ENCODE results near the gene PCNX2.
"Not testable (repeated sequence)": the region's sequence is repeated elsewhere in the genome, so short reads cannot be mapped to it uniquely, and the experiment has no call there.

The PCNX2 gene

DNA sequence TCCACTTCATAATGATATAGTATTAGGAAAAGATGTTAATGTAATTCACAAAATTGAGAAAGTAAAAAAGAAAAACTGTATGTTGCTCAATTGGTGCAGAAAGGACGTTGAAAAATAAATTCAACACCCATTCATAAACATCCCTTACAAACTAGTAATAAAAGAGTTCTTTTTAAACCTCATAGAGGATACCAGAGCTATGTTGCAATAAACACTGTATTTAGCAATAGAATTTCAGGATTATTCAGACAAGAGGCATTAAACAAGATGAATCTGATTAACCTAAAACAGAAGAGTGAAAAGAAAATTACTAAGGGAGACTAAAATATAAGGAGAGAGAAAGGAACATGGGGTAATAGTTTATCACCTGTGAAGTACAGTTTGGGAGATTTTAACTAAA is 190.3 kb downstream of the PCNX2 start:
- DNase-seq (ENCODE audit: low spot score): no peak

DNA sequence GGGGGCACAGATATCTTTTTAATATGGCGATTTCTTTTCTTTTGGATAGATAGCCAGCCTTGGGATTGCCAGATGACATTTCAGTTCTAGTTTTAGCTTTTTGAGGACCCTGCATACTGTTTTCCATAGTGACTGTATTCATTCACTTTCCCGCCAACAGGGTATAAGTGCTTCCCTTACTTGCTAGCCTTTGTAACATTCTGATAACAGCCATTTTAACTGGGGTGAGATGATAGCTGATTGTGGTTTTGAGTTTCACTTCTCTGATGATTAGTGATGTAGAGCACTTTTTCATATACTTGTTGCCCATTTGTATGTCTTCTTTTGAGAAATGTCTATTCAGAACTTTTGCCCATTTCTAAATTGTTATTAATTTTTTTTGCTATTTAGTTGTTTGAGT is 193.2 kb downstream of the PCNX2 start:
- no peak for DNase-seq (ENCODE audit: low spot score)

DNA sequence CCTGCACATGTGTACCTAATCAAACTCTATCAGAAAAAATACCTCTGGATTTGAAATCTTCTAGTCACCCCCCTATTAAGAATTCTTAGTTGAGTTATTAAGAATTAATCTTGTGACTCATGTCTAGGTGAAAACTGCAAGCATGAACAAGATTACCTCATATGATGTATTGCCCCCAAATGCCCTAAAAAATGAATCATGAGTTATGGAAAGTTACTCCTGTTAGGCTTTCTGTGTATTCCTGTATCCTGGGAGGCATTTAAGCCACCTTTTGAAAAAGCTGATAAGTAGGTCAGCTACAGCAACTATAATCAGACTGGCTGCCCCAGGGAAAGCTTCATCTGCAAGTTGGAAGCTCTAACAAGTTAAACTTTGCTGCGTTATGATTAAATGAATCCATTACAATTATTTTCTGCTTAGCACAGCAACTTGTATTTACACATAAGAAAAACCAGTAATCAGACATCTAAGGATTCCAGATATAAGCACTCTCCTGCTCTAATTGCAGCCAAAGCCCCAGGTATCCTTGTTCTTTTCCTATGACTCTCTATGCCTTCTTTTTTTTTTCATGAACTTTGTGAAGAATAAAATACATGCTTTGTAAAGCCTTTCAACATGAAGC is 197.5 kb downstream of the PCNX2 start:
- DNase-seq (ENCODE audit: low spot score): no peak

- DNase-seq (ENCODE audit: low spot score): no peak
Measured at GRCh38 chr1:233097546-233097945, 198.0 kb downstream of the PCNX2 start.

DNA sequence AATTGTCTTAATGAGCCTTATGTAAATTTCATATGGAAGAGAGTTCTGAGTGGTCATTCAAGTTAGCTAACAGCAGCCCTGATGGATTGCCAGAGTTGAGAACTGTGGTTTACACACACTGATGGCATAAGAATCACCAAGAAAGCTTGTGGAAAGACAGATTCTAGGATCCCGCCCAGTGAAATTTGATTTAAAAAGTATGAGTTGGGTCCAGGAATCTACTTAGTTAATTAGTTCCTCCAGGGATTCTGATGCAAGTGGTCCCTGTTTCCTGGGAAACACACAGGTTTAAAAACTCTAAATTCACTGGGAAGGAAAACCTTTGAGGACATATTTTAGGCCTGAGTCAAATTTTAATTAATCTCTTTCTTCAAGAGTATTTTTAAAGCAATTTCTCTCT is 200.8 kb downstream of the PCNX2 start:
- DNase-seq (ENCODE audit: low spot score): no peak

- DNase-seq (ENCODE audit: low spot score): no peak
Measured at GRCh38 chr1:233094269-233094668, 201.3 kb downstream of the PCNX2 start.

GRCh38 chr1:233090746-233091494 is 204.6 kb downstream of the PCNX2 start:
- no peak for DNase-seq (ENCODE audit: low spot score)

DNA sequence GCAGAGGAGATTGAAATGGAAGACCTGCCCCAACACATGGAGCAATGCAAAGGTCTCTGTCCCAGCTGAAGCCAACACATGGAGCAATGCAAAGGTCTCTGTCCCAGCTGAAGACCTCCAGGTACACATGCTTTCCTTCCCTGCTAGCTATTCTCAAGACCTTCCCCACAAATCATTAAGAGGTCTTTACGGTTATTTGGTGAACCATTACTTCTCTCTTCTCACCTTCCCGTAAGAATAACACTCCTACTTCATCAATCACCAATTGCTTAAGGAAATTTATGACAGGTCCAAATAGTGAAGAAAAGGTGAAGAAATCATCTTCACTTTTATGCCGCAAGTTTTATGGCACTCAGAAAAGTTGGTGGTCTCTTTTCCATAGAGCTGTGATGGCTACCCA is 206.3 kb downstream of the PCNX2 start:
- DNase-seq (ENCODE audit: low spot score): no peak

DNA sequence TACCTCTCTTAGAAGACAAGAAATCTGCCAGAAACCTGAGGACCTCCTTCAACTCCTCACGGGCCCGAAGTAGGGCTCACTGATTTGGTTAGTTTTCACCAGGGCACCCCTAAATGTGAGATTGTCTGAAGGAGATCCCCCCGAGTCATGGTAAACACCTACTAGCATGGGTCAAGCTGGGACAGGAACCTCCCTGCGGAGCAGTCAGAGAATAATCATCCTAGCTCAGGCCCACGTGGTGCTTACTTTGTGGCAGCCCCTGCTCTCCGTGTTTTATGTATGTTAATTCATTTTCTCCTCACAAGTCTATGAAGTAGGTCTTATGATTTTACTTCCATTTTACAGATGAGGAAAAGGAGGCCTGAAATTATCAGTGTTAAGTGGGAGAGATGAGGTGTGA is 206.9 kb downstream of the PCNX2 start:
- no peak for DNase-seq (ENCODE audit: low spot score)

GRCh38 chr1:233086961-233087881 is 208.3 kb downstream of the PCNX2 start:
- DNase-seq (ENCODE audit: low spot score): no peak

GRCh38 chr1:233085566-233085965 is 210.0 kb downstream of the PCNX2 start:
- no peak for DNase-seq (ENCODE audit: low spot score)

DNA sequence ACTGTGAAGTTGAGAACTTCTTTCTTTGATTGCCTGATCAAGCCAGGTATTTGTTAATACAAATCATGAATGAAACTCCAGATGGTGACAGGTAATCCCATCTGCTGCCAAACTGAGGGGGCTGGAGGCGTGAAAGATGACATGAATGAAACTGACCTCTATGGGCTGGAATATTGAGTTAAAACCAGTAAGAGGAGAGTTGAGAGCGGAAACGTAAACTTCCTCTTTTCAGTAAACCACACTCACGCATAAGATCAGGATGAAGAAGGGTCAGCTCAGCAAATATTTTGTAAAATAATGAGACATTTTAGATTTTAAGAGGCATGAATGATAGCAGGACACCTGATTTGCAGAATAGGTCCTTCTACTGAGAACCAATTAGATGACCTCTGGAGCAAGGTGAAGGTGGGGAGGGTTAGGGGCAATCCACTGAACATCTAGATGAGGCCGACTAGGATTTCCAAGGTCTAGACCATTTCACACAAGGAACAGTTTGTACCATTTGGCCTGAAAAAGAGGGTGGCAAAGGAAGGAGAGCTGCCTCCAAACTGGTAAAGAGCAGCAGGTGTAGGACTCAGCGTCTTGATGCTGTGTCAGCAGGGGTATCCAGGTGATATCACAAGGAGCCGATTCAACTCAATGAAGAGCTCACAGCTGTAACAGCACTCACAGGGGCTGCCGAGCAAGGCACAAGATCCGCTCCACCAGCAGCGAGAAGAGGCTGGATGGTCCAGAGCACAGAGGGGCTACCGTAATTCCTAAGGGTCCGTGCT is 212.6 kb downstream of the PCNX2 start:
- no peak for DNase-seq (ENCODE audit: low spot score)

DNA sequence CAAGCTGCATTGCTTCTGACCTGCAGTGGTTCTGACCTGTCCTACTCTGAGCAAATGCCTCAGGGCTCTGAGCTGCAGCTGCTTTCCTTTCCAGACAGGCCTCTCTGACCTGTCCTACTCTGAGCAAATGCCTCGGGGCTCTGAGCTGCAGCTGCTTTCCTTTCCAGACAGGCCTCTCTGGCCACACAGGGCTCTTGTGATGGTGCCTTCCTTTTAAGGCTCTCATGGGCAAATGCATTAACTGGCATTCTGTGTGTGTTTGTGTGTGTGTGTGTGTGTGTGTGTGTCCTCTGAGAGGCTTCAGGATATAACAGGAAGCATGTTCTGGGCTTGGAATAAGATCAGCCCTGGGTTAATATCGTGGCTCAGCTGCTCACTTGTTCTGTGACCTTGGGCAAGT is 213.8 kb downstream of the PCNX2 start:
- DNase-seq (ENCODE audit: low spot score): no peak

DNA sequence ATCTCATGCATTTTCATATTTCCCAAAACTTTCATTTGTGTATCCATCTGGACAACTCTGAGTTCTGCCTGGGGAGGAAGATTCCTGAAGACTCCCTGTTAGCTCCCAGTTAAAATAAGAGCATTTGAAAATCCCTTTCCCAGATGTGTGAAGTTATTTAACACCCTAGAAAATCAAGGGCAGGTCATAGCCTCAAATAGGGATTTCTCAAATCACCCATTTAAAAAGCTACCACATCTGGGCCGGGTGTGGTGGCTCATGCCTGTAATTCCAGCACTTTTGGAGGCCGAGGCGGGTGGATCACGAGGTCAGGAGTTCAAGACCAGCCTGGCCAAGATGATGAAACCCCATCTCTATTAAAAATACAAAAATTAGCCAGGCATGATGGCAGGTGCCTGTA is 214.7 kb downstream of the PCNX2 start:
- not testable (repeated sequence) for DNase-seq (ENCODE audit: low spot score)

DNA sequence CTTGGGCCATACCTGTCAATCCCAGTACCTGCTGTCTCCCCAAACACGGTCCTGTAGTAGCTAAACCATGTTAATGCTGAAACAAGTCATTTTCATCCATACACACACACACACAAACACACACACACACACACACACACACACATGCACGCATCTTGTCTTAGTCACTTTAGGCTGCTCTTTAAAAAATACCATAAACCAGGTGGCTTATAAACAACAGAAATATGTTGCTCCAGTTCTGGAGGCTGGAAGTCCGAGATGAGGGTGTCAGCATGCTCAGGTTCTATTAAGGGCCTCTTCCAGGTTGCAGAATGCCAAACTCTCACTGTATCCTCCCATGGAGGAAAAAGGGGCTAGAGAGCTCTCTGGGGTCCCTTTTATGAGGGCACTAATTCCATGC is 215.2 kb downstream of the PCNX2 start:
- no peak for DNase-seq (ENCODE audit: low spot score)

GRCh38 chr1:233079574-233079973 is 216.0 kb downstream of the PCNX2 start:
- no peak for DNase-seq (ENCODE audit: low spot score)

DNA sequence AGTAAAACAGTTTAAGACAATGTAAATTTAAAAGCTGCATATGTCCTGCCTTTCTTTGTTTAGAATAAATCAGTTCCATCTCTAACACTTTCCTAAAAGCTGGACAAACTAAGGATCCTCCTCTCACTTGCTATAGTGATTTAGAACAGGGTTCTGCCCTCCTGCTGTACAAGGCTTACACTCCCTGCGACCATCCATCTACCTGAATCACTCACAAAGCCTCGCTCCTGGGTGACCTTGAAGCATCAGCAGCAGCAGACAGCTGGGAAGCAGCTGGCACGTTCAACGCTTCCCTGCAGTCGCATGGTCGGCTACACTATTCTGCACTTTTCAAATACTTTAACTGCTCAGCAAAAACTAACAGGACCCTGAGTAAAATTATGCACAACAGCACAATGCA is 217.1 kb downstream of the PCNX2 start:
- no peak for DNase-seq (ENCODE audit: low spot score)

DNA sequence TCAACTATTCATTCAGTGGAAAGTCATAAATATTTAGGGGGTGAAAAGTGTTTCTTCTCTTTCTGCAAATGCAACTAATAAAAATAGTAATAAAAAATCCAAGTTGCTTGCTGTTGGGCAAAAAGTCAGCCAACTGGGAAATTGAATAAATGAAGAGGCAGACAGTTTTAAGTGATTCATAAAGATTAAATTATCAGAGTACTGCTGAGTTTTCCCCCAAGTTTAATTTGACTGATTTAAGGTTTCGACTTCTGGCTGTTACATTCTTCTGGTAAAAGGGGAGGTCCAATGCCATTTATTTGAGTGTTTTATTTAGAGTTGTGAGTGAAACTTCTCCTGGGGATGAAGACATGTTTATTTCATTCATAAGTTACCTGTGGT is 219.6 kb downstream of the PCNX2 start:
- no peak for DNase-seq (ENCODE audit: low spot score)

- DNase-seq (ENCODE audit: low spot score): no peak
Measured at GRCh38 chr1:233066087-233066486, 229.4 kb downstream of the PCNX2 start.

DNA sequence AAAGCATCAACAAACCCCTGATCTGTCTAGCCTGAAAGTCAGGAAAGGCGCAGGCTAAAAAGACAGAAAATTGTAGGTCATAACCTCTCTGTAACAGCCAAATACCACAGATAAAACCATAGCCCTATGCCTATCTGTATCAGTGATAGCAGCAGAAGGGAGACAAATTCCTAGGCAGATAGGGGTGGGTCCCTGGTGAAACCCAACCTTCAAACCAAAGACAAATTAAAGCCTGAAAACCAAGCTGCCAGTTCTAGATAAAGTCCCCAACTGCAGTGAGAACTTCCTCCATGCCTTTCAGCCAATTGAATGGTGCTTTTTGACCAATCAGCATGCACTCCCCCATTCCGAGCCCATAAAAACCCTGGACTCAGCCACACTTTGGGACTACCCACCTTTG is 229.8 kb downstream of the PCNX2 start:
- no peak for DNase-seq (ENCODE audit: low spot score)

DNA sequence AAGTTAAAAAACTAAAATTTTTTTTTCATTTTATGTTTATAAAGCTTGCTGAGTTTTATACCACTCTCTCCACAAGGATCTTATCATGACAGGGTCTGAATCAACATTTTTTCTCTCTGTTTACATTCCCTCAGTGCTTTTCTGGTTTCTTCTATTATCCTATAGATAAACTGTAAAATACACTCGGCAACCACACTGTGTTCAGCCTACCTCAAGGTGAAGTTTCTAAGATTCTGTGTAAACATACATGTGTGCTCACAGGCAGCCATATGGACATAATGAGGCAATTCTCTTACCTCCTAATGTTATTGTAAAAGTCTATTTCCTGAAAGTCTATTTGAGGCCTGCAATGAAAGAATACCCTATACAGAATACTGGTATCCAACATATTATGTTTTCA is 230.5 kb downstream of the PCNX2 start:
- DNase-seq (ENCODE audit: low spot score): no peak

GRCh38 chr1:233063462-233063861 is 232.1 kb downstream of the PCNX2 start:
- DNase-seq (ENCODE audit: low spot score): no peak

Data from iPS-NIHi11 (cell line).